IMR-90 (cell line): Measurements from ENCODE around the gene IFT20. TPM values are rescaled to one million over a fixed set of nuclear protein-coding genes. Genes with fewer than 3 reads are reported as not detected.

ENCODE experiments used
- ATAC-seq: fragments of 200-7000 bp; cut with Tn5 transposase; 2 replicates; pipeline ENCODE4 v1.9.1; 2020; ENCODE audit warnings: low read depth, mild to moderate bottlenecking, moderate library complexity
- BruUV-seq: library from RNA; stranded (reverse); fragments of 400-500 nt; replicated peaks from 2 replicates; lab custom pipeline; 2021; lab: Mats Ljungman, UMichigan
- CTCF ChIA-PET: fragments of 300-600 bp; formaldehyde crosslinking; extraction: SDS; loops from one replicate; lab custom pipeline; 2021; ENCODE audit warnings: antibody characterized with exemption; lab: Yijun Ruan, JAX
- POLR2A ChIA-PET: fragments of 300-600 bp; sonication (Branson Sonifier 250); formaldehyde crosslinking; loops from one replicate; lab custom pipeline; 2022; ENCODE audit warnings: antibody characterized with exemption; ENCODE audit not compliant: unreplicated experiment; lab: Charles Lee
- DNase-seq: peaks from one replicate; pipeline ENCODE4 v3.0.0; 2013
- H2AFZ ChIP-seq: replicated peaks from 2 replicates; pipeline ENCODE3; 2013; ENCODE audit warnings: low read length, mild to moderate bottlenecking; ENCODE audit not compliant: poor library complexity
- H2AK5ac ChIP-seq: 2 replicates; pipeline ENCODE4 v1.6.1; 2013; ENCODE audit warnings: low read depth, low read length, inconsistent platforms
- H2AK9ac ChIP-seq: replicated peaks from 2 replicates; pipeline ENCODE3; 2013; ENCODE audit warnings: mild to moderate bottlenecking, low read depth, low read length, moderate library complexity; ENCODE audit not compliant: poor library complexity
- H2BK120ac ChIP-seq: 2 replicates; pipeline ENCODE4 v1.6.1; 2013; ENCODE audit warnings: low read depth, low read length, inconsistent platforms
- H2BK15ac ChIP-seq: 3 replicates; pipeline ENCODE4 v1.6.1; 2013; ENCODE audit warnings: low read depth, low read length, inconsistent platforms
- H2BK20ac ChIP-seq: 2 replicates; pipeline ENCODE4 v1.6.1; 2013; ENCODE audit warnings: low read depth, mild to moderate bottlenecking, inconsistent platforms, low read length, moderate library complexity
- H2BK5ac ChIP-seq: 2 replicates; pipeline ENCODE4 v1.6.1; 2013; ENCODE audit warnings: mild to moderate bottlenecking, low read depth, low read length, inconsistent platforms; ENCODE audit not compliant: poor library complexity, severe bottlenecking
- H3K14ac ChIP-seq: replicated peaks from 2 replicates; pipeline ENCODE4 v1.6.1; 2013; ENCODE audit warnings: low read depth, low read length, inconsistent platforms
- H3K18ac ChIP-seq: 2 replicates; pipeline ENCODE4 v1.6.1; 2013; ENCODE audit warnings: low read depth, low read length, control low read depth
- H3K23ac ChIP-seq: 2 replicates; pipeline ENCODE4 v1.6.1; 2013; ENCODE audit warnings: low read depth, low read length, inconsistent platforms
- H3K27ac ChIP-seq: 2 replicates; pipeline ENCODE4 v1.5.1; 2013; ENCODE audit warnings: mild to moderate bottlenecking, control low read depth, low read length; ENCODE audit not compliant: insufficient read depth
- H3K27me3 ChIP-seq: 2 replicates; pipeline ENCODE4 v1.6.1; 2013; ENCODE audit warnings: low read length; ENCODE audit not compliant: control insufficient read depth, insufficient read depth
- H3K36me3 ChIP-seq: 2 replicates; pipeline ENCODE4 v1.6.1; 2013; ENCODE audit warnings: low read length, mixed read lengths; ENCODE audit not compliant: control insufficient read depth, insufficient read depth
- H3K4ac ChIP-seq: 2 replicates; pipeline ENCODE4 v1.6.1; 2013; ENCODE audit warnings: low read depth, low read length, inconsistent platforms
- H3K4me1 ChIP-seq: 2 replicates; pipeline ENCODE4 v1.6.1; 2013; ENCODE audit warnings: low read length, mixed read lengths; ENCODE audit not compliant: control insufficient read depth, insufficient read depth
- H3K4me2 ChIP-seq: 2 replicates; pipeline ENCODE4 v1.6.1; 2013; ENCODE audit warnings: low read depth, mild to moderate bottlenecking, control low read depth, low read length, moderate library complexity
- H3K4me3 ChIP-seq: 2 replicates; pipeline ENCODE4 v1.5.1; 2013; ENCODE audit warnings: low read depth, mild to moderate bottlenecking, control low read depth, low read length, moderate library complexity; ENCODE audit not compliant: insufficient read depth
- H3K56ac ChIP-seq: 2 replicates; pipeline ENCODE4 v1.6.1; 2013; ENCODE audit warnings: low read length, inconsistent platforms; ENCODE audit not compliant: insufficient read depth; ENCODE audit errors: extremely low read depth
- H3K79me1 ChIP-seq, 2 experiments: 2 replicates each; pipeline ENCODE4 v1.6.1; 2013; ENCODE audit warnings: low read length in 2 of 2, inconsistent platforms in 1 of 2, low read depth in 1 of 2
- H3K9ac ChIP-seq: 2 replicates; pipeline ENCODE4 v1.6.1; 2013; ENCODE audit warnings: low read depth, low read length, control low read depth
- H3K9me1 ChIP-seq: 2 replicates; pipeline ENCODE4 v1.6.1; 2013; ENCODE audit warnings: low read length, inconsistent platforms; ENCODE audit not compliant: insufficient read depth
- H3K9me3 ChIP-seq: 2 replicates; pipeline ENCODE4 v1.6.1; 2013; ENCODE audit warnings: low read length; ENCODE audit not compliant: control insufficient read depth, insufficient read depth
- H4K20me1 ChIP-seq: 2 replicates; pipeline ENCODE4 v1.6.1; 2013; ENCODE audit warnings: low read length, inconsistent platforms; ENCODE audit not compliant: insufficient read depth
- H4K5ac ChIP-seq: 2 replicates; pipeline ENCODE4 v1.6.1; 2013; ENCODE audit warnings: mild to moderate bottlenecking, low read depth, low read length, control low read depth
- H4K8ac ChIP-seq, 2 experiments: 2 replicates each; pipeline ENCODE4 v1.6.1; 2013; ENCODE audit warnings: low read depth in 2 of 2, low read length in 2 of 2, control low read depth in 1 of 2, inconsistent platforms in 1 of 2
- H4K91ac ChIP-seq: 2 replicates; pipeline ENCODE4 v1.6.1; 2013; ENCODE audit warnings: low read depth, low read length, inconsistent platforms; ENCODE audit not compliant: insufficient read depth
- CHD1 ChIP-seq: IDR thresholded peaks from 2 replicates; pipeline ENCODE4 v1.6.1; 2012; ENCODE audit warnings: low read depth, low read length, improper control_type of control experiment
- ELK1 ChIP-seq: fragments of 150-350 bp; IDR thresholded peaks from 2 replicates; pipeline ENCODE4 v1.6.1; 2016; ENCODE audit warnings: low read depth, mild to moderate bottlenecking, low read length, moderate library complexity, borderline replicate concordance
- MAZ ChIP-seq: IDR thresholded peaks from 2 replicates; pipeline ENCODE4 v1.6.1; 2012; ENCODE audit warnings: low read depth, mild to moderate bottlenecking, low read length, improper control_type of control experiment, moderate library complexity, borderline replicate concordance
- MXI1 ChIP-seq: IDR thresholded peaks from 2 replicates; pipeline ENCODE4 v1.6.1; 2012; ENCODE audit warnings: low read depth, mild to moderate bottlenecking, low read length, moderate library complexity, borderline replicate concordance
- POLR2A ChIP-seq: IDR thresholded peaks from 2 replicates; pipeline ENCODE4 v1.6.1; 2012; ENCODE audit warnings: mild to moderate bottlenecking, low read depth, low read length
- RFX5 ChIP-seq: IDR thresholded peaks from 2 replicates; pipeline ENCODE4 v1.8.0; 2012; ENCODE audit warnings: low read depth, mild to moderate bottlenecking, low read length, moderate library complexity
- USF2 ChIP-seq: fragments of 150-350 bp; IDR thresholded peaks from 2 replicates; pipeline ENCODE4 v1.6.1; 2017; ENCODE audit warnings: mild to moderate bottlenecking, antibody characterized with exemption, low read length, low read depth
- WGBS, 2 experiments: methylation state at CpG; one replicate each; pipeline versions ENCODE4 v1.1.5 to v1.1.7; 2013; ENCODE audit warnings: missing lambda C conversion rate in 2 of 2; ENCODE audit not compliant: insufficient read length in 1 of 2; ENCODE audit errors: extremely low coverage in 2 of 2; 5-methylcytosine and 5-hydroxymethylcytosine counted together
- dilution Hi-C: fragments of 300-500 bp; cut with HindIII; formaldehyde crosslinking; loops from one replicate; pipeline ENCODE4 v1.14.3; 2018; ENCODE audit warnings: low sequenced_read_pairs; ENCODE audit not compliant: unreplicated experiment
- in situ Hi-C: fragments of 300-500 bp; cut with MboI; formaldehyde crosslinking; loops from 3 replicates; pipeline ENCODE4 v1.14.3; 2019; ENCODE audit warnings: low sequenced_read_pairs, inconsistent platforms, mixed read lengths
- intact Hi-C: fragments of 100-400 bp; cut with micrococcal nuclease; formaldehyde crosslinking; loops from 2 replicates; pipeline ENCODE4 v1.10.0; 2022
- polyA plus RNA-seq, 3 experiments: library from polyadenylated mRNA; depleted of rRNA; stranded (reverse); fragments of >200 nt; gene quantifications; 2 replicates each; pipeline ENCODE4 v1.2.3, GENCODE V29; 2012; ENCODE audit warnings: low replicate concordance in 1 of 3
- total RNA-seq: library from RNA; depleted of rRNA; stranded (reverse); fragments of >200 nt; gene quantifications from 2 replicates; pipeline ENCODE4 v1.2.3, GENCODE V29; 2012

The IFT20 gene
- total and polyA plus RNA-seq, 2 of the 4 experiments (the other 2 are of a cell fraction), result 25.5 to 46.3 TPM

- intact Hi-C loops (no loop called here), in situ Hi-C loops (no loop called here), dilution Hi-C loops (no loop called here)
- no peak overlapping the region for H2AK5ac ChIP-seq
- H4K20me1 ChIP-seq, result no peaks in the 10 kb centered on the region; the same call in 1 of the 2 replicates
- no peak overlapping the region for H3K9ac ChIP-seq
- no peak overlapping the region for H4K5ac ChIP-seq
- peaks cover 0 to 3% of the 10 kb centered on the region in 2 experiments; a peak in 3 of 4 replicates for H3K79me1 ChIP-seq
- no peaks in the 10 kb centered on the region for H3K27me3 ChIP-seq
- H2BK120ac ChIP-seq, result no peak overlapping the region
- H2AFZ ChIP-seq, result no peak overlapping the region
- CTCF ChIA-PET, result no interaction called here
- H2BK5ac ChIP-seq, result no peak overlapping the region
- H3K14ac ChIP-seq, result no peak overlapping the region
- H2BK20ac ChIP-seq, result no peak overlapping the region
- H4K8ac ChIP-seq, result no peak overlapping the region
- BruUV-seq, result no TSS peak
- H3K9me3 ChIP-seq, result no peaks in the 10 kb centered on the region
- no peak overlapping the region for H3K56ac ChIP-seq
- no peak overlapping the region for H3K4ac ChIP-seq
- no peak overlapping the region for H3K4me2 ChIP-seq
- no peak overlapping the region for H3K27ac ChIP-seq
- no peak overlapping the region for H3K4me3 ChIP-seq
- H2AK9ac ChIP-seq, result no peak overlapping the region
- POLR2A ChIA-PET, result no interaction called here
- TF ChIP-seq RFX5 (no peak), USF2 (no peak), POLR2A (no peak), ELK1 (no peak), MXI1 (no peak), CHD1 (no peak), MAZ (no peak)
- H3K18ac ChIP-seq, result no peak overlapping the region
- ATAC-seq (no peak), DNase-seq (no peak)
- WGBS, 2 experiments, result 83% methylated on average over 1 of the region's 8 CpGs; no CpG with 5 or more reads in 1 of the 2 experiments
- no peak overlapping the region for H2BK15ac ChIP-seq
- peaks cover 26% of the 10 kb centered on the region for H3K36me3 ChIP-seq
- H3K4me1 ChIP-seq, result no peaks in the 10 kb centered on the region
- no peaks in the 10 kb centered on the region; the same call in 1 of the 2 replicates for H3K9me1 ChIP-seq
- no peak overlapping the region for H4K91ac ChIP-seq
- no peak overlapping the region for H3K23ac ChIP-seq
Observed at GRCh38 chr17:28363776-28364650, 28.7 kb upstream of the IFT20 start.
